ENCODE measurements around the gene CHCHD4. TPM values are rescaled to one million over a fixed set of nuclear protein-coding genes. Genes with fewer than 3 reads are reported as not detected.
A peak's percentile ranks its signal among the peaks of the same experiment; 100 is the strongest.

CHCHD4 gene
- total RNA-seq = 10 to 100 TPM; 13.3 to 15.7 TPM
- polyA plus RNA-seq (ENCODE audit: insufficient read depth, low read depth, low replicate concordance) = 19.1 TPM
- long read RNA-seq, donor 1, transcript CHCHD4-202 (3 exons, 1,405 nt) = major isoform, 15 of 18 reads
- long read RNA-seq, donor 1, partial matches to known transcripts = 0 of 18 reads
- long read RNA-seq, donor 1, other reads (novel, unspliced or antisense) = 0 of 18 reads
- long read RNA-seq, donor 2, transcript CHCHD4-202 (3 exons, 1,405 nt) = major isoform, 11 of 12 reads
- long read RNA-seq, donor 2, partial matches to known transcripts = 0 of 12 reads
- long read RNA-seq, donor 2, other reads (novel, unspliced or antisense) = 0 of 12 reads

DNA sequence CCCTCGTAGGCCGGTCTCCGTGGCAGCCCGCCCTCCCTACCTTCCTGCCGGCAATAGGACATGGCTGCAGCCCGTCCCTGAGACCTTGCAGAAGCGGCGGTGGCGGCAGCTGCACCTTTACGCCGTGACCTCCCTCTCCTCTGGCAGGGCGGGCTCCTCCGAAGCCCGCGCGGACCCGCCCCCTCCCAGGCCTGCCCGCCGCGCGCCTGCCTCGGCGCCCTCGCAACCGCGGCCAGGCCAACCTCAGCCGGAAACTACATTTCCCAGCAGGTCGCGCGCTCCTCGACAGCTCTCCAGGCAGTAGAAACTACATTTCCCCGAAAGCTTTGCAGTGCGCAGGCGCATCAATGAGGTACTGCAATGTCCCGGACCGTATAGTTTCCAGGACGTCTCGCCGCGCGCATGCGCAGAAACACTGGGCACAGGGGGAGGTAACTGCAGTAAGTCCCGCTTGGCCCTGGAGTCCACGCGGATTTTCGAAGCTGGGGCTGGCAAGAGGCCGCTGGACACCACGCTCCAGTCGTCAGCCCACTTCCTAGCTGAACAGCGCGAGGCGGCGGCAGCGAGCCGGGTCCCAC, at the start of gene CHCHD4, which contains the start of gene TMEM43:
CHCHD4 (minus strand) TSS at position 256 of the 578 bp plus-strand sequence; CDS start at position 62, 194 bp downstream.
TMEM43 (plus strand) TSS at position 438 of the 578 bp plus-strand sequence. CDS start 142 bp downstream, outside the sequence.
- Histone ChIP-seq H3K4me1 (peaks cover 26% of the 10 kb centered on the region), H3K36me3 (ENCODE audit: low read depth, missing control alignments) (no peaks in the 10 kb centered on the region), H3K9me3 (no peaks in the 10 kb centered on the region), H3K27me3 (no peaks in the 10 kb centered on the region), H3K4me3 (peak within 1 kb of the TSS; percentile 69 to 92), H3K27ac (peak within 1 kb of the TSS; percentile 84 to 86)
- TF ChIP-seq, protein P1, sequence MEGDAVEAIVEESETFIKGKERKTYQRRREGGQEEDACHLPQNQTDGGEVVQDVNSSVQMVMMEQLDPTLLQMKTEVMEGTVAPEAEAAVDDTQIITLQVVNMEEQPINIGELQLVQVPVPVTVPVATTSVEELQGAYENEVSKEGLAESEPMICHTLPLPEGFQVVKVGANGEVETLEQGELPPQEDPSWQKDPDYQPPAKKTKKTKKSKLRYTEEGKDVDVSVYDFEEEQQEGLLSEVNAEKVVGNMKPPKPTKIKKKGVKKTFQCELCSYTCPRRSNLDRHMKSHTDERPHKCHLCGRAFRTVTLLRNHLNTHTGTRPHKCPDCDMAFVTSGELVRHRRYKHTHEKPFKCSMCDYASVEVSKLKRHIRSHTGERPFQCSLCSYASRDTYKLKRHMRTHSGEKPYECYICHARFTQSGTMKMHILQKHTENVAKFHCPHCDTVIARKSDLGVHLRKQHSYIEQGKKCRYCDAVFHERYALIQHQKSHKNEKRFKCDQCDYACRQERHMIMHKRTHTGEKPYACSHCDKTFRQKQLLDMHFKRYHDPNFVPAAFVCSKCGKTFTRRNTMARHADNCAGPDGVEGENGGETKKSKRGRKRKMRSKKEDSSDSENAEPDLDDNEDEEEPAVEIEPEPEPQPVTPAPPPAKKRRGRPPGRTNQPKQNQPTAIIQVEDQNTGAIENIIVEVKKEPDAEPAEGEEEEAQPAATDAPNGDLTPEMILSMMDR (IDR thresholded peaks at IDR 0.05) = no peak
- no peak for TF ChIP-seq POLR2A (IDR thresholded peaks at IDR 0.05)
- 0 to 1% methylated on average over 28 to 55 of the region's 55 CpGs for WGBS, 2 donors
- intact Hi-C loops (cut with DNase I; ENCODE audit: low total_unique reads) = loop anchor here (5.0 kb wide), 1 partner anchor 58 kb away; no protein-coding TSS in a partner anchor
- DNase-seq = peak; percentile 99

DNA sequence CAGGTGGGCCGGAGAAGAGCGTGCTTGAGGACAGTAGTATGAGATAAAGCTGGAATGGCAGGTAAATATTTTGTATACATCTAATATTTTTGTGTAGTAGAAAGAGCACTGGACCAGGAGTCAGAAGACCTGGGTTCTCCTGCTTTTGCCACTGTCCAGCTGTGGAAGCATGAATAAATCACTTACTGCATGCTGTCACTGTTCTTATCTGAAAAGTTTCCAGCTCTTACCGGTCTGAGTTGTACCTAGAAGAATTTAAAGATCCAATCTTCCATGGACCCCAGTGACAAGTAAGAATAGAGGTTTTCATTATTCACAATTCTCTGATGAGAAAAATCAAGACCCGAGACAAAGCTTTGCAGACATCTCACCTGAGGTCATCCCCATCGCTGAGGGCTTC, 47.8 kb upstream of the CHCHD4 start:
- TF ChIP-seq, protein P1 (IDR thresholded peaks at IDR 0.05) = no peak
- Histone ChIP-seq H3K4me3 (no peak overlapping the region), H3K4me1 (peaks cover 5% of the 10 kb centered on the region), H3K27ac (no peak overlapping the region), H3K27me3 (no peaks in the 10 kb centered on the region), H3K36me3 (ENCODE audit: low read depth, missing control alignments) (no peaks in the 10 kb centered on the region), H3K9me3 (no peaks in the 10 kb centered on the region)
- no peak for DNase-seq
- 83 to 94% methylated on average over 5 of the region's 5 CpGs for WGBS, 2 donors
- intact Hi-C loops (cut with DNase I; ENCODE audit: low total_unique reads) = no loop called here

DNA sequence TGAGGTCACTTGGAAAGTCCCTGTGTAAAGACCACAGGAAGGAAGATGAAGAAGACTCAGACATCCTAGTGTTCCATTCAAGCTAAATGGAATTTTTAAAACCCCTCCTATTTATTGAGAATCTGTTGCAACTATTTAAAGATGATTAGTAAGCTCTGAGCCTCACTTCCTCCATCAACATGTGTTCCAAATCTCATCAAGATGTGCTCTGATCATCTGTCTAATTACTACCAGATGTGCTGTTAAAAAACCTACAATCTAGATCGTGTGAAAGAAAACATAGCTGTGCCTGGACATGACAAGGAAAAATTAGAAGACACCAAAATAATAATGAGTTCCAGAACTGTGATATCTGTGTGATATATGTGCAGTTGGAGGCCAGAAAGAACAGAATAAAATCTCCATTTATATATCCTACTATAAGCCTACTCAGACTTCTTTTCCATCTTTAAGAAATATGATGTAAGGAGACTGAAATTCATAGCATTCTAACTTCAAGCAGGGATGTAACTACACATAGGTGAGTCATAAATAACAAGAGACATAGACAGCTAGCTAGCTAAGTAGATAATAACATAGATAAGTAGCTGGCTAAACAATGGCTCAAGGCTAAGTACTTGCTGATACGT, 46.0 kb upstream of the CHCHD4 start:
- intact Hi-C loops (cut with DNase I; ENCODE audit: low total_unique reads) = no loop called here
- Histone ChIP-seq H3K27ac (no peak overlapping the region), H3K4me1 (no peaks in the 10 kb centered on the region), H3K4me3 (no peak overlapping the region), H3K36me3 (ENCODE audit: low read depth, missing control alignments) (no peaks in the 10 kb centered on the region), H3K27me3 (no peaks in the 10 kb centered on the region), H3K9me3 (no peaks in the 10 kb centered on the region)
- DNase-seq = no peak
- no peak for TF ChIP-seq POLR2A (IDR thresholded peaks at IDR 0.05)
- TF ChIP-seq, protein P1 (IDR thresholded peaks at IDR 0.05) = no peak
- 66 to 73% methylated on average over 2 of the region's 2 CpGs for WGBS, 2 donors

DNA sequence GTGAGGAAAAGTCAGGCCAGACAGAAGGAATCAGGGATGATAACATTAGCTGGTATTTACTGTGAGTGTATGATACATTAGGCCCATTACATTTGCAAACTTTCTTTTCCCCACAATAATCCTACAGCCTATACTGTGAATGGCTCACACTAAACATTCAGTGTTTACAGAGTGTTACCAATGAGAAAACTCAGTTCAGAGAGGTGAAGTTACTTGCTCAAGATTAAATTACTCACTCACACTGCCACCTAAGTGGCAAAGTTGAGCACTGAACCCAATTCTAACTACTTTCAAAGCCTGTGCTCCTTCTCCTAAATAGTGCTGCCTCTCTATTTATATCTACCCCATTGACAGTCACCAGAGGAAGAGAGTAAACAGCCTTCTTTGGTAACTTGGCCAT, 45.2 kb upstream of the CHCHD4 start:
- H3K9me3 ChIP-seq = no peaks in the 10 kb centered on the region
- no peak overlapping the region for H3K4me3 ChIP-seq
- no peak for DNase-seq
- no peaks in the 10 kb centered on the region for H3K36me3 ChIP-seq (ENCODE audit: low read depth, missing control alignments)
- H3K27ac ChIP-seq = no peak overlapping the region
- TF ChIP-seq, protein P1 (IDR thresholded peaks at IDR 0.05) = no peak
- TF ChIP-seq POLR2A (IDR thresholded peaks at IDR 0.05) = no peak
- H3K4me1 ChIP-seq = no peaks in the 10 kb centered on the region
- intact Hi-C loops (cut with DNase I; ENCODE audit: low total_unique reads) = no loop called here
- H3K27me3 ChIP-seq = no peaks in the 10 kb centered on the region

Measured in testis (tissue), 5 donors.